Upper lobe of right lung (tissue), 1 donor: Measurements from ENCODE around the gene PDC. TPM values are rescaled to one million over a fixed set of nuclear protein-coding genes. Genes with fewer than 3 reads are reported as not detected.

ENCODE experiments used
- ATAC-seq: fragments of 200-7000 bp; cut with Tn5 transposase; one replicate; pipeline ENCODE4 v1.9.1; 2020; ENCODE audit warnings: mild to moderate bottlenecking, moderate library complexity
- DNase-seq: peaks from one replicate; pipeline ENCODE4 v3.0.0-alpha.2; 2020
- H3K27ac ChIP-seq: fragments of 200-600 bp; one replicate; pipeline ENCODE4 v1.8.0; 2022
- H3K27me3 ChIP-seq: fragments of 200-600 bp; one replicate; pipeline ENCODE4 v1.8.0; 2022; ENCODE audit warnings: mild to moderate bottlenecking
- H3K36me3 ChIP-seq: fragments of 200-600 bp; one replicate; pipeline ENCODE4 v1.8.0; 2022
- H3K4me1 ChIP-seq: fragments of 200-600 bp; one replicate; pipeline ENCODE4 v1.8.0; 2022
- H3K4me3 ChIP-seq: fragments of 200-600 bp; one replicate; pipeline ENCODE4 v1.8.0; 2022; ENCODE audit warnings: mild to moderate bottlenecking
- H3K9me3 ChIP-seq: fragments of 200-600 bp; one replicate; pipeline ENCODE4 v1.8.0; 2022
- CTCF ChIP-seq: fragments of 200-600 bp; IDR thresholded peaks from one replicate; pipeline ENCODE4 v1.8.0; 2022; ENCODE audit warnings: antibody characterized with exemption
- intact Hi-C: fragments of 100-400 bp; cut with DNase I; formaldehyde crosslinking; loops from one replicate; pipeline ENCODE4 v1.11.0; 2022
- long read RNA-seq: library from polyadenylated mRNA; unstranded; transcript quantifications from one replicate; pipeline ENCODE4 v2.0.0, GENCODE V29; 2021
- total RNA-seq: library from RNA; stranded (reverse); fragmentation: NEBNext Ultra II Directional; extraction: Animal tissue kit (Norgen Biotek cat#: 25700); gene quantifications from one replicate; pipeline ENCODE4 v1.2.1, GENCODE V29; 2021
- donor health status: DM: no; HTN: yes; CAD: no; lungs with severe emphysema.

Gene PDC
- not detected for total RNA-seq
- long read RNA-seq: 0 reads

GRCh38 chr1:186461014-186461413 lies at the start of gene PDC:
TSS of gene PDC (minus strand) at chr1:186461114. CDS start at chr1:186449459, 11,655 bp downstream.
- ATAC-seq (no peak), DNase-seq (no peak)
- intact Hi-C loops: no loop called here
- no peaks in the 10 kb centered on the region for H3K36me3 ChIP-seq
- H3K27ac ChIP-seq: no peak within 1 kb of the TSS
- H3K4me3 ChIP-seq: no peak within 1 kb of the TSS
- no peaks in the 10 kb centered on the region for H3K9me3 ChIP-seq
- no peaks in the 10 kb centered on the region for H3K4me1 ChIP-seq
- H3K27me3 ChIP-seq: no peaks in the 10 kb centered on the region
- TF ChIP-seq CTCF: no peak

DNA sequence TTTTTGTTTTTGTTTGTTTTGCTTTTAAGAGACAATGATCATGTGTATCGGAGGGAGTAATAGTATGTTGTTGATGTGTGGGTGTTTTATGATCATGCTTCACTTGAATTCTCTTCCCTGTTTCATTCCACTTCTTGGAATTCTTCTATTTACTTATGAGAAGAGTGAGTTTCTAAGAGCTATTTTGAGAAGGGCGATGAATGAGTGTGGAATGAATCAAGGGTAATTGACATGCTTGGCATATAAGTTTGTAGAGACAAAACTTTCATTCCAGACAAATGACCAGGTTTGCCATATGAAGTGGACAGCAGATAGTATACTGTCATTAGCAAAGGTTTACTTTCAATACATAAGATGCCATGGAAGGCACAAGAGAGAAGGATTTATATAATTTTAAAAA lies 42.3 kb upstream of the PDC start:
- H3K27ac ChIP-seq: no peak overlapping the region
- DNase-seq: no peak
- H3K4me3 ChIP-seq: no peak overlapping the region
- no peak for TF ChIP-seq CTCF
- peaks cover 12% of the 10 kb centered on the region for H3K9me3 ChIP-seq
- intact Hi-C loops: no loop called here
- ATAC-seq: peak; percentile 48
- H3K27me3 ChIP-seq: no peaks in the 10 kb centered on the region
- H3K4me1 ChIP-seq: no peaks in the 10 kb centered on the region
- H3K36me3 ChIP-seq: no peaks in the 10 kb centered on the region

GRCh38 chr1:186502087-186502486 lies 41.2 kb upstream of the PDC start:
- Histone ChIP-seq H3K27ac (no peak overlapping the region), H3K4me1 (no peaks in the 10 kb centered on the region), H3K36me3 (no peaks in the 10 kb centered on the region), H3K27me3 (no peaks in the 10 kb centered on the region), H3K4me3 (no peak overlapping the region), H3K9me3 (peaks cover 12% of the 10 kb centered on the region)
- ATAC-seq (no peak), DNase-seq (no peak)
- no peak for TF ChIP-seq CTCF
- intact Hi-C loops: no loop called here

DNA sequence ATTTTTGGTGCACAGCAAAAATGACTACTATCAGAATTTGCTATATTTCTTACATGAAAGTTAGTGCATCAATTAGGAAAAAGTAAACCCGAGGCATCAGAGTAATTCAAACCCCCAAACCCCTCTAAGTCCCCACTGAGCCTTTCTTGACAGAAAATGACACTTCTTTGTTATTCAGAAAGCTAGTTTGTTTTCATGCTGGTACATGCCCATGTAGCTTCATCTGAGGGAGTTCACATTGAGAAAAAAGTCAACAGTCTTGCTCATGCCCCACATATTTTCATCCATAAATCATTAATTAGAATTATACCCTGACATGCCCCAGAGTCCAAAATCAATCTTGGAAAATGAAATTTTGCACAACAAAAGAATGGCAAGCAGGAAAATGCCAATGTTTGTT lies 39.9 kb upstream of the PDC start:
- no peak overlapping the region for H3K4me3 ChIP-seq
- no peaks in the 10 kb centered on the region for H3K36me3 ChIP-seq
- H3K27me3 ChIP-seq: no peaks in the 10 kb centered on the region
- no peaks in the 10 kb centered on the region for H3K4me1 ChIP-seq
- ATAC-seq: no peak
- peaks cover 8% of the 10 kb centered on the region for H3K9me3 ChIP-seq
- H3K27ac ChIP-seq: no peak overlapping the region
- no peak for TF ChIP-seq CTCF
- intact Hi-C loops: no loop called here
- DNase-seq: no peak

GRCh38 chr1:186499571-186499970 lies 38.7 kb upstream of the PDC start:
- Histone ChIP-seq H3K36me3 (no peaks in the 10 kb centered on the region), H3K4me3 (no peak overlapping the region), H3K4me1 (no peaks in the 10 kb centered on the region), H3K9me3 (no peaks in the 10 kb centered on the region), H3K27ac (no peak overlapping the region), H3K27me3 (no peaks in the 10 kb centered on the region)
- intact Hi-C loops: no loop called here
- no peak for DNase-seq
- TF ChIP-seq CTCF: no peak
- no peak for ATAC-seq

DNA sequence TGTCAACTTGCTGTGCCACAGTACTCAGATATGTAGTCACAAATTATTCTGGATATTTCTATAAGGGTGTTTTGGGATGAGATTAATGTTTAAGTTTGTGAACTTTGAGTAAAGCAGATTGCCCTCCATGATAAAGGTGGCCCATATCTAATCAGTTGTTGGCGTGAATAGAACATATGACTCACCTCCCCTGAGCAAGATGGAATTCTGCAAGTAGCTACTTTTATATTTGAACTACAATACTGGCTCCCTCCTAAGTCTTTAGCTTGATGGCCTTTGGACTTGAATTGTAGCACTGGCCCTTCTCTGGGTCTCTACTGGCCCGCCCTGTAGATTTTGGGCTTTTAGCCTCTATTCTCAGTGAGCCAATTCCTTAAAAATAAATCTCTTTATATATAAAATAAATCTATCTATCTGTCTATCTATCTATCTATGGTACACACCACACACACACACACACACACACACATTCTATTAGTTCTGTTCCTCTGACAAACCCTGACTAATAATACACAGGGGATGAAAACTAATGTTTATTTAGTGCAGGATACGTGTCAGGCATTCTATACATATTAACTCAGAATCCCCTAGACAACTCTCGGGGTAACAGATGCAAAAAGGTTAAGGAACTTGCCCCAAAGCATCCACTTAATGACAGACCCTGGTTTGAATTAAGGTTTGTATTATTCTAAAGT lies 37.9 kb upstream of the PDC start:
- ATAC-seq (peak; percentile 22), DNase-seq (no peak)
- no peaks in the 10 kb centered on the region for H3K27me3 ChIP-seq
- intact Hi-C loops: no loop called here
- no peaks in the 10 kb centered on the region for H3K4me1 ChIP-seq
- TF ChIP-seq CTCF: no peak
- H3K9me3 ChIP-seq: no peaks in the 10 kb centered on the region
- H3K36me3 ChIP-seq: no peaks in the 10 kb centered on the region
- no peak overlapping the region for H3K27ac ChIP-seq
- no peak overlapping the region for H3K4me3 ChIP-seq
